ENCODE data around the gene COLGALT1. TPM values are rescaled to one million over a fixed set of nuclear protein-coding genes. Genes with fewer than 3 reads are reported as not detected.

COLGALT1 gene
- total and polyA plus RNA-seq, 2 experiments from 2014 or later = 18.2 to 63.4 TPM

- TF ChIP-seq ZNF462 (CRISPR knock-in tag; IDR thresholded peaks at IDR 0.05) = no peak
- no peak for TF ChIP-seq REST (IDR thresholded peaks at IDR 0.05; ENCODE audit: unreplicated experiment)
Measured at GRCh38 chr19:17618281-17618903, 62.9 kb downstream of the COLGALT1 start (continued).

GRCh38 chr19:17618936-17619335, 63.5 kb downstream of the COLGALT1 start:
- DNase-seq (ENCODE audit: low spot score) (no peak), ATAC-seq (no peak)
- Histone ChIP-seq H4K20me1 (replicated peaks; ENCODE audit: insufficient read depth) (no peaks in the 10 kb centered on the region), H3K4me3 (no peak overlapping the region), H3K27ac (ENCODE audit: low read depth) (no peak overlapping the region), H3K36me3 (ENCODE audit: insufficient read depth) (0 out of 2 replicates have a peak, but pooled peaks cover 4% of the 10 kb centered on the region), H3K4me2 (no peak overlapping the region), H3F3A (replicated peaks; ENCODE audit: low read depth) (peaks cover 4% of the 10 kb centered on the region; the same call in 1 of the 2 replicates), H2AFZ (no peak overlapping the region), H3K9me2 (ENCODE audit: insufficient read depth) (no peaks in the 10 kb centered on the region), H3K4me1 (ENCODE audit: insufficient read depth) (peaks cover 2% of the 10 kb centered on the region; the same call in 1 of the 2 replicates), H3K79me2 (replicated peaks; ENCODE audit: insufficient read depth) (no peaks in the 10 kb centered on the region), H3K27me3 (ENCODE audit: insufficient read depth) (no peaks in the 10 kb centered on the region)
- Mint-ChIP-seq H3K27ac (no peak overlapping the region), H3K27me3 (ENCODE audit: insufficient read depth, low read depth, poor library complexity) (peaks cover 8% of the 10 kb centered on the region), H3K4me1 (peaks cover 6% of the 10 kb centered on the region; the same call in 2 of the 3 replicates), H3K36me3 (ENCODE audit: low read depth) (peaks cover 55% of the 10 kb centered on the region), H3K4me3 (no peak overlapping the region), H3K9me3 (no peaks in the 10 kb centered on the region; the same call in 2 of the 3 replicates)
- no peak for TF ChIP-seq CREB1 (CRISPR knock-in tag; IDR thresholded peaks at IDR 0.05; ENCODE audit: low read depth)
- no peak for TF ChIP-seq EZH2 (IDR thresholded peaks at IDR 0.05; ENCODE audit: low read depth, unreplicated experiment)
- TF ChIP-seq STAT1 (IDR thresholded peaks at IDR 0.05; ENCODE audit: unreplicated experiment) = no peak
